CD4-positive, alpha-beta T cell treated with Interleukin-2 at 100 ng/mL for 4 hours (primary cell): ENCODE data around the gene ZNF784.
A peak's percentile ranks its signal among the peaks of the same experiment; 100 is the strongest.

ENCODE experiments used
- DNase-seq: peaks from one replicate; pipeline ENCODE4 v3.0.0-alpha.2; 2020; ENCODE audit warnings: low spot score

Gene ZNF784

GRCh38 chr19:55620410-55621204 is 3.8 kb downstream of the ZNF784 start:
- peak; percentile 24 for DNase-seq

GRCh38 chr19:55619286-55619685 is 5.1 kb downstream of the ZNF784 start:
- no peak for DNase-seq

DNA sequence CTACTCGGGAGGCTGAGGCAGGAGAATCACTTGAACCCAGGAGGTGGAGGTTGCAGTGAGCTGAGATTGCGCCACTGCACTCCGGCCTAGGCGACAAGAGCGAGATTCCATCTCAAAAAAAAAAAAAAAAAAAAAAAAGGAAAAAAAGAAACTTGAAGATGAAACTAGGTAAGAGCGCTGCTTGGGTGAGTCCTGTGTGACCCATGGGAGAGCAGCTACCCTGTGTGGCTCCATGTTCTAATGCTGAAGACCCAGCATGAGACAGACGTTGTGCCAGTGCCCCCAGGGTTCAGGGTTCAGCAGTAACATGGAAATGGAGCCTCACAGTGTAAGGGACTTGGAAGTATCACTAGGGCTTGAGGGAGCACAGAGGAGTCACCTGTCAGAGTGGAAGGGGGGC is 5.9 kb downstream of the ZNF784 start:
- DNase-seq, result no peak

- no peak for DNase-seq
Measured at GRCh38 chr19:55617426-55617825, 6.9 kb downstream of the ZNF784 start.

- DNase-seq, result no peak
Measured at GRCh38 chr19:55616395-55616875, 7.9 kb downstream of the ZNF784 start.

DNA sequence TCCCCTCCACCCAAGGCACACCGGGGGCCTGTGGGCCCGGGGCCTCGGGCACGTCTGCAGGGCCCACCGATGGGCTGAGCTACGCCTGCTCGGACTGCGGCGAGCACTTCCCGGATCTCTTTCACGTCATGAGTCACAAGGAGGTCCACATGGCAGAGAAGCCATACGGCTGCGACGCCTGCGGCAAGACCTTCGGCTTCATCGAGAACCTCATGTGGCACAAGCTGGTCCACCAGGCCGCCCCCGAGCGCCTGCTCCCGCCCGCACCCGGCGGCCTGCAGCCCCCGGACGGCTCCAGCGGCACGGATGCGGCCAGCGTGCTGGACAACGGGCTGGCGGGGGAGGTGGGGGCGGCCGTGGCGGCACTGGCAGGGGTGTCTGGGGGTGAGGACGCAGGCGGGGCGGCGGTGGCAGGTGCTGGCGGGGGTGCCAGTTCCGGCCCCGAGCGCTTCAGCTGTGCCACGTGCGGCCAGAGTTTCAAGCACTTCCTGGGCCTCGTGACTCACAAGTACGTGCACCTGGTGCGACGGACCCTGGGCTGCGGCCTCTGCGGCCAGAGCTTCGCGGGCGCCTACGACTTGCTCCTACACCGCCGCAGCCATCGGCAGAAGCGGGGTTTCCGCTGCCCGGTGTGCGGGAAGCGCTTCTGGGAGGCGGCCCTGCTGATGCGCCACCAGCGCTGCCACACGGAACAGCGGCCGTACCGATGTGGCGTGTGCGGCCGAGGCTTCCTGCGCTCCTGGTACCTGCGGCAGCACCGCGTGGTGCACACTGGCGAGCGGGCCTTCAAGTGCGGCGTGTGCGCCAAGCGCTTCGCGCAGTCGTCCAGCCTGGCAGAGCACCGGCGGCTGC is 8.6 kb downstream of the ZNF784 start:
- DNase-seq, result no peak

- DNase-seq, result no peak
Measured at GRCh38 chr19:55614711-55615542, 9.4 kb downstream of the ZNF784 start.

- DNase-seq, result no peak
Measured at GRCh38 chr19:55613930-55614710, 10.2 kb downstream of the ZNF784 start.

- DNase-seq, result no peak
Measured at GRCh38 chr19:55613396-55613795, 11.0 kb downstream of the ZNF784 start.

DNA sequence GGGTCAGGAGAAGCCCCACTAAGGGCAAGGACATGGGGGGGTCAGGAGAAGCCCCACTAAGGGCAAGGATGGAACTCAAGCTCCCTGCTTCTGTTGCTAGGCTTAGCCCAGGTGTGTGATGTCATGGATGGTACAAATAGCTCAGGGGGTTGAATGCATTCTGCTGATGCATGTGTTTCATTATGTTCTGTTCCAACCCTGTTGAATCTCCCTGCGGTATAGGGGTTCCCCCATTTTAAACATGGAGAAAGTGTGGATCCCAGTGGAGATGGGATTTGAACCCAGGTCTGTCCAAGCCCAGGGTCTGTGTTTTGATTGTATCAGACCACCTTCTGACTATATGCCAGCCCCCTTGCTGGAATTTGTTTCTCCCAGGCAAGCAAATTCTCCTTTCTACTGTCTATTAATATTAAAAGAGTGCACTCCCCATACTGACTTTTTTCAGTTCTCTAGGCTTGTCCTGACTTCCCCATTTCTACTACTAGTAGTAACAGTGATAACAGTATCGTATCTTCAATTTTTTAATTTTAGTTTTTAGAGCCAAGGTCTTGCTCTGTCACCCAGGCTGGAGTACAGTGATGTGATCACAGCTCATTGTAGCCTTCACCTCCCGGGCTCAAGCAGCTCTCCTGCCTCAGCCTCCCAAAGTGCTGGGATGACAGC is 12.3 kb downstream of the ZNF784 start:
- no peak for DNase-seq

DNA sequence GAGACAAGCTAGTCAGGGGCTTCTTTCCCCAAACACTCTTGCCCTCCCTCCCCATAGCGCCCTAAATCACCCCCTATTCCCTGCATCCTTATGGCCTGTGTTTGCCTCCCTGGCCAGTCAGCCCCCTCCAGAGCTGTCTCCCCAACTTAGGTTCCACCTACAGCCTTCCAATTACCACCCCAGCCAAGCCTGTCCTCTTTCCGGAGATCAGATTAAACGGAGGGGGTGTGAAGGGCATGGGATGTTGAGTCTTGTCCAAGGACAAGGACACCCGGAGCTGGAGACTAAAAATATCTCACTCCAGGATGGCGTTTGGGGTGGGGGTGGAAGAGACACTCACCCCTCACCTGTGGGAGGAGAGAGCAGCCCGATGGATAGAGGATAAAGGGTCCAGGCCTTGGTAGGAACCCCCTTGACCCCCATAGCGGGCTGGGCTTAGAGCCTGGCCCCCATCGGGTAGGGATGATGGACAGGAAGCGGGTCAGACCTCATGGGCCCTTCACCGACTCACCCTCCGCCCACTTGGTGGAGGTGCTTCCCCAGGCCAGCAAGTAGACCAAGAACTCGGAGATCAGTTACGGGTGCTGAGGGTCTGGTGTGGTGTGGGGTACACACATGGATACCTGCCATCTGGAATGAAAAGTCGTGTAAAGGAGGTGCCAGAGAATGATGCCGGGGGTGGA is 12.9 kb downstream of the ZNF784 start:
- no peak for DNase-seq

DNA sequence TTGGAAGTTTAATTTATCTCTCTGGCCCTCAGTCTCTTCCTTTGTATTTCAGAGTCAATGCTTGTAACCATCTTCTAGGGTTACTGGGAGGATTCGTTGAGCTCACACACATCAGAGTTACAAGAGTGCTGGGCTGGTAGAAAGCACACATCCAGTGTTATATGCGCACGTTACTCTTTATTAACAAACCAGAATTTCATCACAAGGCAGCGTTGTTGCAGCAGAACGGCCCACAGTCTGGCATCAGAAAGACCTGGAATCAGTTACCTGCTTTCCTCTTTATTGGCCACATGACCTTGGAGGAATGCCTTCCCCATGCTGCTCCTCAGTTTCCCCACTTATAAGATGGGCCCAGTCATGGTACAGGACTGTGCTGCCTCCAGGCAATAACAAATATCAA is 15.0 kb downstream of the ZNF784 start:
- DNase-seq, result no peak

DNA sequence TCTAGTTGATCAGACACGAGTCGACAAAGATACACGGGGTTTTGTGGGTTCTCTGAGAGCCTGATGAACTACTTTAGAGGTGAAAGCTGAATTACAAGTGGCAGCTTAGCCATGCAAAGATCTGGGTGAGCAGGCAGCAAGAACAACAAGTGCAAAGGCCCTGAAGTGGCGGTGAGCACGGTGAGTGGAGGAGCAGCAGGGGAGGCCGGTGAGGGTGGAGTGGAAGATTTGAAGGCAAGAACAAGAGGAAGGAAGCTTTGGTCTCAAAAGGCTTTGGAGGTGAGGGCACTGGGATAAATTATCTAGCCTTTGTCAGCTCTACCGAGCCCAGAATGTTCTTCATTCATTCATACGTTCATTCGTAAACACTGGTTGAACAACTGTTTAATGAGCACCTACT is 17.5 kb downstream of the ZNF784 start:
- DNase-seq, result no peak

DNA sequence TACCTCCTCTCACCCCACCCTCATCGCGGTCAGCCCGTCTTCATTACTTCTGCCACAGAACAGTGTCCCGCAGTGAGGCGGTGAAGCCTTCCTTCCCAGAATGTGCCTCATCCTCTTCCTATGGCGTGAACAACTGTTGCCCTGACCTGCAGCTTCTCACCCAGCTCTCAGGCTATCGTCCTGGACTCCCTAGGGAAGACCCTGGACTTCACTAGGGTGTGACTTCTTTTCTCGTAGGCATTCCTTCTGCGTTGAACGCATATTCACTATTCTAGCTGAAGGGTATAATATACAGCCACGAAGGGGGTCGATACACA is 17.9 kb downstream of the ZNF784 start:
- DNase-seq, result no peak

DNA sequence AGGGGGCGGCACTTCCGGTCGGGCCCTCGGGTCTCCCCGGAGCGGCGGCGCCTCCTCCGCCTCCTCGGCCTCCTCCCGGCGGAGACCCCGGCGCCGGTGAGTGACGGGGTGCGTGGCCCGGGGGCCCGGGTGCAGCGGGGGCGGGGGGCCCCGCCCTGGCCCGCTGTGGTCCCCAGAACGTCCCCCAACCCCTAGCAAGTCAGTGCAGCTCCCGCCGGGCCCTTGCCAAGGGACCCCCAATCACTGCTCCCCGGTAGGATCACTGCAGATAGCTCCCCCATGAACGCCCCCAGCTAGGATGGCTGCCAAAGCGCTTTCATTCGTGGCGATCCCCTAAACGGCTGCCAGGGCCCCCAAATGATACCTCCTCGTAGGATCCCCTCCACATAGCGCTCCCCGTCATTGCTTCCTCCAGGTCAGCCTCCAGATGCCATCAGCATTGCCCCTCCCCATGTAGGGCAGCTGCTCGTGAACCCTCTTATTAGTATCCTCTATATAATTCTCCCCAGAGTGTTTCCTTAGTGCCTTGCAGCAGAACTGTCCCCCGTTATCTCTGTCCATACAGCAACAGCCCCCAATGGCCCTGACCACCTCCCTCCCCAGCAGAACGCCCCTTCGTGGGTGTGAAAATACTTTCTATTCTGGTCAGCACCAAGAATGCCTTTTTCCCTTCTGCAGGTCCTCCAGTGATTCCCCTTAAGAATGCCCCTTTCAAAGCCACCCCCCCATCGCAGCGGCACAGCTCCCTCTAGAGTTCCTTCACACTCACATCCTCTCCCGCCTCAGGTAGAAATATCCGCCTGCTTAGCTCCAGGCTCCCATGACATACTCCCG is 18.5 kb downstream of the ZNF784 start, which contains the start of gene ZNF865:
Gene ZNF865 (plus strand): TSS at position 11 of the 834 bp plus-strand sequence. CDS start 7,972 bp downstream, outside the sequence.
- peak; percentile 66 for DNase-seq

- DNase-seq, result peak; percentile 97
Measured at GRCh38 chr19:55605207-55605636, 19.1 kb downstream of the ZNF784 start.

DNA sequence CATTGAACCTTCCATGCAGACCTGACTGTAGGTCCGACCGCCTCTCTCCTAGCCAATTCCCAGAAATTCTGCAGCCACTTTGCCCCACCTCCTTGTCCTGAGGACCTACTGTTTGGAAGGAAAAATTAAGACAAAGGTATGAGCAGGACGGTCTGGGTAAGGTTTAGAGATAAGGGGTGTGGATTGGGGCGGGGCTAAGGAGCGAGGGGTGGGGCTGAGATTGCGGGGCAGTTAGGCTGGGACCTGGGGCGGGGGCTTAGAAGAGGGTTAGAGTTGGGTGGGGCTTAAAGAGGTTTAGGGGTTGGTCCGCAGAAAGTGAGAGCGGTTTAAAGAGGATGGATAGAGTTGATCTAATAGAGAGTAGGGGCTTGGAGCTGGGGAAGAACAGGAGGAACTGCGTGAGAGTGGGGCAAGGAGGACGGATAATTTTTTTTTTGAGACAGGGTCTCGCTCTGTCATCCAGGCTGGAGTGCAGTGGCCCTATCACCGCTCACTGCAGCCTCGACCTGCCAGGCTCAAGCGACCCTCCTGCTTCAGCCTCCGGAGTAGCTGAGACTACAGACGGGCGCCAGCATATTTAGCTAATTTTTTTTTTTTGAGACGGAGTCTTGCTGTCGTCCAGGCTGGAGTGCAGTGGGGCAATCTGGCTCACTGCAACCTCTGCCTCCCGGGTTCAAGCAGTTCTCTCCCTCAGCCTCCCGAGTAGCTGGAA is 20.6 kb downstream of the ZNF784 start:
- DNase-seq, result no peak

GRCh38 chr19:55603115-55603514 is 21.3 kb downstream of the ZNF784 start:
- no peak for DNase-seq
